Suppressor macrophage (primary cell): ENCODE data around the gene ALDH5A1.

ENCODE experiments used
- DNase-seq, 4 experiments: peaks; one replicate each; pipeline ENCODE4 v3.0.0-alpha.2; 2020 to 2022

Gene ALDH5A1

GRCh38 chr6:24524805-24525204 is 30.0 kb downstream of the ALDH5A1 start:
- DNase-seq: peak; percentile 6 to 52 (median 43)

DNA sequence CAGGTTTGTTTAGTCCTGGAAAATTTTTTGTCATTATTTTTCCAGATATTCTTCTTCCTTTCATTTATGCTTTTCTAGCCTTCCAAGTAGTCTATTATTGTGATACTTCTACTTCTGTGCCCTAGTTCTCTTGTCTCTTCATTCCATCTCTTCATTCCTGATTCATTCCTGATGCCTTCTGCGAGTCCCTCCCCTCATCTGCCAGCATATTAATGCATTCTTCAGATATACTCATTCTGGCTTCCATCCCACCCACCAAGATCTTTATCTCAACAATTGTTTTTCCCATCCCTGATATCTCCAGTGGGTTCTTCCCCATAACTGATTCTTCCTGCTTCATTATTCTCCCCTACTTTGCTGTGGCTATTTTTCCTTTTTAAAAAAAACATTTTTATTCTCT is 35.2 kb downstream of the ALDH5A1 start:
- DNase-seq: no peak

GRCh38 chr6:24534329-24534728 is 39.6 kb downstream of the ALDH5A1 start:
- no peak for DNase-seq

- DNase-seq: no peak
These were observed 40.4 kb downstream of the ALDH5A1 start for GRCh38 chr6:24535210-24535609.

GRCh38 chr6:24536466-24536865 is 41.7 kb downstream of the ALDH5A1 start:
- DNase-seq: no peak

GRCh38 chr6:24537082-24537699 is 42.4 kb downstream of the ALDH5A1 start:
- DNase-seq: no peak

- no peak for DNase-seq
These were observed 43.1 kb downstream of the ALDH5A1 start for GRCh38 chr6:24537771-24538385.

GRCh38 chr6:24539416-24539815 is 44.6 kb downstream of the ALDH5A1 start:
- no peak for DNase-seq

DNA sequence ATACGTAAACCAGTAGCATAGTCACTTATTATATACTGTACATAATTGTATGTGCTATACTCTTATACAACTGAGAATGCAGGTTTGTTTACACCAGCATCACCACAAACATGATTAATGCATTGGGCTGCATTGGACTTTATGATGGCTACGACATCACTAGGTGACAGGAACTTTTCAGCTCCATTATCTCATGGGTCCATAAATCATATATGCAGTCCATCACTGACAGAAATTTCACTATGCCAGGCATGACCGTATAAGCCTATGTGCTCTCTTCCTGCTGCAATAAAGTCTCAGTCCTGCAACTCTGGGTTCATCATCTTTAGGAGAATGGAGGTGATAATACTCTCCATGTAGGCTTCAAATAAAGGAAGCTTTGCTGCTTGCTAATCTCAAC is 45.4 kb downstream of the ALDH5A1 start:
- DNase-seq: no peak

DNA sequence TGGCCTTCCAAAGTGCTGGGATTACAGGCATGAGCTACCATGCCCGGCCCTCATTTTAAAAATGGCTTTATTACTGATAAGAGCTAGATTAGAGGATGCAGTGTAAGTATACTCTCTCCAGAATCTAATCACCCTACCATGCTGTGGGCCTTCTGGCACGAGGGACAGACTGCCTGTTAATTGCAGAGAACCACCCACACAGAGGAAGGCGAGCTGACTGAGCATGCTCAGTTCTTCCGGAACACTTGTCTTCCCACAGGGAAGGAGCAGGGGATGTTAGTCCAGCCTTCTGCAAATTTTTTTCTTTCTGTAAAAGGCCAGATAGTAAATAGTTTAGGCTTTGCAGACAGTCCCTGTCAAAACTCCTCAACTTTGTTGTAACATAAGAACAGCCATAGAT is 48.9 kb downstream of the ALDH5A1 start:
- no peak for DNase-seq

DNA sequence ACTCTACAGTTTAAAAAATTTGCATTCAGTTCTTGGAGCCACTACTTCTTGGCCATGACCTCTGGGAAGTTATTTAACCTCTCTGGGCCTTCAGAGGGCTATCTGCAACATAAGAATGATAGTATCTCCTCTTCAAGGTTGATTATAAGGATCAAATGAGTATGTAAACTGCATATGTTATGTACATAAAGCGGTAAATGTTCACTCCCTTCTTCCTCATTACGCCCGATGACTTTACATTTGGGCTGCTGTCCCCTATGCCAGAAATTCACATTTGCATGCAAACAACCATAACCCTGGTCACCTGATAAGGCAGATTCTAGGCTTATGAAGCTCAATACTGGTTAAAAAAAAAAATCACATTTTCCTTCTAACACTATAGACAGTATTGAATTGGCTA is 50.4 kb downstream of the ALDH5A1 start:
- DNase-seq: no peak

DNA sequence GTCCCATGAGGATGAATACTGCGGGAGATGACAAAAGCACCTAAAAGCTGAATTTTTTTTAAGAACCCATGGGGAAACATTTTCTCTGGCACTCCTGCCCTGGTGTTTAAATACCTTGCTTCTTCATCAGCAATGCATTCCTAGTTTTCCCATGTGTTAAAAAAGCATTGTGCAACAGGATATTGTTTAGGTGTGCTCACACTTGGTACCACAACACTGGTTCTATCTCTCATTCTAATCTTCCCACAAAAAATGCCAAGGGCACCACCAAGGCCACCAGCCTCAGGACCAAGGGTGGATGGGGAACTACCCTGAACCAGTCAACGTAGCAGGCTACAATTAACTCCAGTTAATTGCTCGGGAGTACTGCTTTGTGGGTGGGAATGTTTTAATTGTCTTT is 50.9 kb downstream of the ALDH5A1 start:
- DNase-seq: no peak

DNA sequence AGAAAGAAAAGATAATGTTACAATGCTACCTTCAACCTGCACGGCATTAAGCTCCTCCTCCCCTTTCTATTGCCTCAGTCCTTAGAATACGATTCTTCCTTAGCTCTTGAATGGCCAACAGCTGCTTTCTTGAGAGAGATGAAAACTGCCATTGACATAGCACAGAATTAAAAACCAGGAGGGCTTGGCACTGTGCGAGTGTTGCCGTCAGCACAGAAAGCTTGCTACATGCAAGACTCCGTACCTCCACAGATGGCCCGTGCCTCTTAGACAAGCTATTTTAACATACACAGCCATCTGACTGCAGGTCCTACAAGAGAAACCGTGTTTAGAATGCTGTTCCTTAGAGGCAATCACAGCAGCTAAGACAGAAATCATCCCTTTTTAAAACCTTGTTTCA is 51.7 kb downstream of the ALDH5A1 start:
- DNase-seq: no peak

DNA sequence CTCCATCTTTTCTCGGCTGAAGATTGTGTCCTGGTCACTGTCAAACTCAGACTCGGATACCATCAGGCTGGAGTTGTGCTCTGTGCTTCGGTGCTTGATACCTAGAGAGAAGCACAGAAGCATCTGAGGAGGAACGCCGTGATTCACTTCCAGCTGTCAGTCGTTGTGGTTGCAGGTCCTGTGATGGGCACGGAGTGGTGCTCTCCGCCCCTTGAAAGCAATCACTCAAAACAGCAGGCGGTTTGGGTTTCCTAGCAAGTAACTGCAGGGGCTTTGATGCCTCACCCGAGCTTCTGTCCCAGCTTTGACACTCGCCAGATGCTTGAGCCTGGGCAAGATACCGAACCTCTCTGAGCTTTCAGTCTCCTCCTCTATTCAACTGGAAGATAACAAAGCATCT is 52.5 kb downstream of the ALDH5A1 start:
- peak in 1 of 4 experiments; percentile 35 for DNase-seq

- DNase-seq: no peak
These were observed 54.4 kb downstream of the ALDH5A1 start for GRCh38 chr6:24549158-24549557.

DNA sequence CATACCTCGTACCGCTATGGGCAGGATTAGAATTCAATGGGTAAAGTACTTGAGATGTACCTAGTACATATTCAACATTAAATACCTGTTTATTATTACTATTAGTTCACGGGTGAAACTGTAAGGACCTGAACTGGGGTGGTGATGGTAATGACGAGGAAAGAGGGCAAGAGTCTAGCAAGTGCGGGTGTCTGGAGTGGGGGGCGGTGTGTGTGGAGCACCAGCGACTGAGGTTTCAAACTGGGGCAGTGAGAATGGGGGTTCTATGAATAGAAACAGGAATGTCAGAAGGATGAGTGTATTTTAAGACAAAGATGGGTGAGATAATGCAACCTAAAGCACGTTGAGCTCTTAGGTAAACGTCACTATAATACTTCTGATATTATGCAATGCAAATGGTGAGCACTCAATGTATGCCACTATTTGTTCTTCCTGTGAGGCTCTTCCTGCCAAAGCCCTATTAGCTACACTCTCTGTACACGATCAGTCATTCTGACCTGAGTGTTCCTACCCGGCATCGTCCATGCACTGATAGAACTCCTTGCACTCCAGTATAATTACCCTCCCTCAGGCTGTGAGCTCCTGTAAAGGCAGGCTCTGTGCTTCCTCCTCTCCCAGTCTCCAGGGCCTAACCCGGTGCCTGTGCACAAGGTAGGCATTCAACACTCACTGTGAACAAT is 55.0 kb downstream of the ALDH5A1 start:
- DNase-seq: no peak

DNA sequence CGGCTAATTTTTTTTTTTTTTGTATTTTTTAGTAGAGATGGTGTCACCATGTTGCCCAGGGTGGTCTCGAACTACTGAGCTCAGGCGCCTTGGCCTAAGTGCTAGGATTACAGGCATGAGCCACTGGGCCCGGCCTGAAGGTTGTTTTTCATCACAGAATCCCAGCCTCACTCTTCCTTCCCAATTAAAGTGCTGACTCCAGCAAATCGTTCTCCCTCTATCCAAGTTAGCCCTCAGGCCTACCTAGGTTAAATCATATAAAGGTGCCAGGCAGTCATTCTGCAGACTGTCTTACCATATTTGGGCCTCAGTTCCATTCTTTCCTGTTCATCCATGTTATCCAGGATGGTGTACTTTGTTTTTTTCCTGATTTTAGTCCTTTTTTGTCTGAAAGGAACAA is 56.4 kb downstream of the ALDH5A1 start:
- no peak for DNase-seq

DNA sequence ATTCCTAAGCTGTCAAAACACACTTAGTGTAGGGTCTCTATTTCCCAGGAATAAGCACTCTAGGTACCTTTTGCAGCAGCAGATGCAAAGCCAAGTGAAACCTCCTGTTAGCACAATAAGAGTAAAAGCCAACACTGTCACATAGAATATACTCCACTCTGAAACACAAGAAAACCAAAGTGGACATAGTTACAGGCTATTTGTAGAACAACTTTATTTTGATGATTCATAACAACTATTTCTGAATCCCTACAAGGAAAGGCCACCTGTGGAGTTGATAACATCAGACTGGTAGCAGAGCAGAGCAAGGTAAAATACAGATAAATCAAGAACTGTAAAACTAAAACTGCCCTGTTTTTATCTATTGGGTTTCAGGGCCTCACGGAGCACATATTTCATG is 59.7 kb downstream of the ALDH5A1 start:
- no peak for DNase-seq

DNA sequence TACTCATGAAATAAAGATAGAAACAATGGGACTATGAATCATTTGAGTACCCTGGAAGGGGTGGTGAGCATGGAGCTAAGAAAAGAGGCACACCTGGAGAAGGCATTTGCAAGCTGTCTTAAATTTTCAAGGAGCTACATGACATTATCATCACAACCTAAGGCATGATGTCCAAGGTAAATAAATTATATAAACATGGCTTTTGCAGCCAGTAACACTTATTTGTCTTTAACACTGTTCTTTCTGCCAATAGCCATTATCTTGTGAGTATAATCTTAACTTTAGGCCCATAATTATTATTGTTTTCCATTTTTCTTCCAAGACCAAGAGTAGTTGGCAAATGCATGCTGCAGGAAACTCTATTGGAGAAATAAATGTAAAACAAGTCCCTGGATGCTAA is 63.7 kb downstream of the ALDH5A1 start:
- DNase-seq: no peak

DNA sequence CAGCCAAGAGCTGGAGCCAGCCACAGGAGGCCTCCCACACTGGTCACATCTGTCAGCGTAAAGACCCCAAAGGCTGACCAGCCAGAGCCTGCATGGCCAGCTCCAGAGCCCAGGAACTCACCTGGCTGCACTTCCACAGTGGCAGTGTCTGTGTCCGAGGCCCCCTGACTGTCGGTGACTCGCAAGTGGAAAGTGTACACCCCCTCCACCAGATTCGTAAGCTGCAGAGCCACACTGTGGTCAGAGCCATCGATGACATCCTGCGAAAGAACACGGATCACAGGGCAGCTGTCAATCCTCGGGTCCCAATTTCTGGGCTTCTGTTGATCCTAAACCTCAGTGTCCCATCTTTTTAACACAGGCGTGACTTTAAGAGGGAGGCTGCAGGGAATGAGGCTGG is 69.3 kb downstream of the ALDH5A1 start:
- DNase-seq: no peak

GRCh38 chr6:24565196-24565595 is 70.4 kb downstream of the ALDH5A1 start:
- DNase-seq: no peak

DNA sequence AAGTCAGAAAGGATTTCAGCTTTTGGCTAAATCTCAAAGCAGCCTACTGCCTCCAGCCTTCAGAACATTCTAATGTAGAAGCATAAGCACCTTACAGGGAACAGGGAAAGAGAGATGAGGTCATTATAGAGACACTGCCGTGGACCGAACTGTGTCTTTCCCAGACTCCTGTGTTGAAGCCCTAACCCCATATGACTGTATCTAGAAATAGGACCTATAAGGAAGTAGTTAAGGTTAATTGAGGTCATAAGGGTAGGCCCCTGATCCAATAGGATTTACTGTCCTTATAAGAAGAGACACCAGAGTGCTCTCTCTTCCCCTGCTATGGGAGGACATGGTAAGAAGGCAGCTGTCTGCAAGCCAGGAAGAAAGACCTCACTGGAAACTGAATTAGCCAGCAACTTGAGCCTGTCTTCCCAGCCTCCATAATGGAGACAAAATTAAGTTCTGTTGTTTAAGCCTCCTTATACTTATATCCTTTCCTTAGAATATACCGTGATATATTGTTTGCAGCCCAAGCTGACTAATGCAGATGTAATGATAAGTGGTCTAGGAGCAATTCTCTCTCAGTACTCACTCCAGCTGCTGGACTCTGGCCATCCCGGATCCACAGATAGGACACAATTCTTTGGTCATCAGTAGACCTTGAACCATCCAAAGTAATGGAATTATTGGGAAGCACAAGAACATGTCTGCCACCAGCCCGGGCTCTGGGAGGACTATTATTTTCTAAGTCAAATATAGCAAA is 71.4 kb downstream of the ALDH5A1 start:
- DNase-seq: peak; percentile 7 to 20 (median 12)

GRCh38 chr6:24568683-24569082 is 73.9 kb downstream of the ALDH5A1 start:
- DNase-seq: no peak

DNA sequence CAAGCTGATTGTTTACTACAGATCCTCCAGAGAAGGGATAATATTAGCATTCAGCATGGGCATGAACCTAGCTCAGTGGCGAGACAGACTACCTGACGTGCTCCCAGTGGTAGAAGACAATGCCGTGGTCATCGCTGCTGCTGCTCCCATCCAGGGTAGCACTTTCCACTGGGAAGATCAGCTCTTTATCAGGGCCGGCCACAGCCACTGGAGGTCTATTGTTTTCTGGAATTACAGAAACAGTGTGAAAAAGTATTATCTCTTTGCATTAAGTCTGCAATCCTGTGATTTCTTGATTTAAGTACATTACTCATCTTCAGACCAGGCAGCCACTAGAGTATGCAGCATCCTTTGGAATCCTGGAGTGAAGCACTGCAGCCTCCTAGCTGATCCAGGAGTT is 75.0 kb downstream of the ALDH5A1 start:
- DNase-seq: no peak
